RKO (cell line): ENCODE data around the gene ADARB2.

ENCODE experiments used
- DNase-seq: peaks from one replicate; pipeline ENCODE4 v3.0.0-alpha.2; 2016; ENCODE audit warnings: low spot score

The ADARB2 gene

DNA sequence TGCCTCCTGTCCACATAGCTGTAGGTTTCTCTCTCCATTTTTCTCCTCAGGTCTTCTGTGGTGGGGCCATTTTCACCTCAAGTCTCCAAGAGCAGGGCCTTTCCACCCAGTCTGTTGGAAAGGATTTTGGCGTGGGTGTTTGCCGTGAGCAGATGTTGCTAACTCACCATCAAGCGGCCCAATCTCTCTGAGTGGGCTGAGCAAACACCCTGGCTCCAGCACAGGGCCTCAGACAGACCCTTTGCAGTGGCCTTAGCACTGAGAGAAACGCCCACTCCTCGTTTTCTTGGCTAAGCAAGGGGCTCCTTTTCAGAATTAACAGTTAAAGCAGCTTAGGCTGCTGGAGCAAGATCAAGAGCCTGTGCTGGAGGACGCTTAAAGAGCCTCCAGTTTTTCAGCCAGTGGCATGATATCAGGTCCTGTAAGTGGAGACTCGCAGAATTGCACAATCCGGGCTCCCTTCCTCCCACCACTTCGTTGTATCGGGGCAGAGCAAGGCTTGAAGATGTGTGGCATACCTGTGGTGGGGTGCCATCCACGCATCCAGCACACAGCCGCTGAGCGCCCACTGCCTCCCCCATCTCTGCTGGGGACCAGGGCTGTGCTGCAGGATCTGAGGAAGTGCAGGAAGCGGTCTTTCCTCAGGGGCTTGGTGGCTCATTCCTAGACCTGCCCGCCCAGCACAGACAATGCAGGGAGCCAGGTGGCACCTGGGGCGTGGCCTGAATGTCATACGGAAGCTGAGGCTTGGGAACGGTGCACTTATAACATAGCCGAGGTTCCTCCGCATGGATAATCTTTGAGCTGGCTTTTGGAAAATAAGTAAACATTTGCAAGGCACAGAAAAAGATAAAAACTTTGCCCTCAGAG, 142.7 kb downstream of the ADARB2 start:
- DNase-seq: no peak

DNA sequence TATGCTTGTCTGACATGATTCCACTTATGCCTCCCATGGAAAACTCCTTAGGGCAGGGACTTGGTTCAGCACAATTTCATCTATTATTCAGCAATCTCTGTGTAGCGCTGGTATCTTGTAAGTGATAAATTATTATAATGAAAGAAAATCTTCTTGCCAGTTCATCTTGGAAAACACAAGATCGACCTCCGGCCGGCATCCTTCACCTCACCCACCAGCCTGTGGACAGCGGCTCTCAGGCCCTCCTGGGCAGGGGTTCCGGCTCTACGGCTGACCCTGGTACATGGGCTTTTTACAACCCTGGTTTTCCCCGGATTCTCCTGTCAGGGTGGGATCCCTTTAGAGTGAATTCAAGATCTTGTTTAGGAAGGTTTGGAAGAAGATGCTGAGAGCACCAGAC, 145.6 kb downstream of the ADARB2 start:
- no peak for DNase-seq

DNA sequence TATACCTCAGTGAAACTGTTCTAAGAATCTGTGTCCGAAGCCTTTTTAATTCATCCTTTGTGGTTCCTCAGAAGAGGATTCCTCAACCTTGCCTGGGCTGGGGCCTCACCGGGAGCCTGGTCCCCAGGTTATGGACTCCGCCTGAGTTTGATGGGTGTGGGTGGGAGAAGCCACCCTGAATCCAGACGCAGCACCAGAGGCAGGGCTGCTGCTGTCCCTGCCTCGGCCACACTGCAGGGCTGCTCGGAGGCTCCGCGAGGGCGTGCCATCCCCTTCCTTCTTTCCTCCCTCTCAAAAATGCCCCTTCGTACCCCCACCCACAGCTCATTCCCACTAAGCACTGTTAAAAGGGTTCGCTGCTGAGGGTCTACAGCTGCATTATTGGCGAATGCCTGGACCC, 146.3 kb downstream of the ADARB2 start:
- no peak for DNase-seq

DNA sequence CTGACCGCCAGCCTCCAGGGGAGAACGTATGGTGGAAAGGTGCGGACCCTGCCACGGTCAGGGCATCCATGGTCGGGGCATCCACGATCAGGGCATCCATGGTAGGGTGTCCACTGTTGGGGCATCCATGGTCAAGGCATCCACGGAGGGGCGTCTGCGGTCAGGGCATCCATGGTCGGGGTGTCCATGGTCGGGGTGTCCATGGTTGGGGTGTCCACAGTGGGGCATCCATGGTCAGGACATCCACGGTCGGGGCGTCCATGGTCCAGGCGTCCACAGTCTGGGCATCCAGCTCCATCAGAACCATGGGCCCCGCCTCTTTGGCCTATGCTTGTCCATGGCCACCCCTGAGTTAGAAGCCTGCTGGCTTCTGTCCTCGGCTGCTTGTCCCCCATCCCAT, 148.1 kb downstream of the ADARB2 start:
- no peak for DNase-seq

DNA sequence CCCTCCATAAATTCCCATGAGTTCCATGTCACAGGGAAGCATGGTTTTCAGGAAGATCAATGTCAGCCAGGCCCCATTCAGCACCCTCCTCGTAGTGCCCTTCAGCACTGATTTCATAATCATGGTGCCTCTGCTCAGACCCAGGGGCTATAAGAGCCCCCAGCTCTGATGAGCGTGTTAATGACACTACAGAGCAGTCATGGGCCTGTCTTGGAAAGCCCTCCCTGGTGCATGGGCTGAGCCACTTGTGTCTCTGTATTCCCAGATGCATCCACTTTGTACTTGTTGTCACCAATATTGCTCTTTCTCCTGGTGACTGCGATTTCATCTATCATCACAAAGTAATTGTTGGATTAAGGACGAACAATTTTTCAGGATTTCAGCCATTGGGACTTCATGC, 154.6 kb downstream of the ADARB2 start:
- no peak for DNase-seq

DNA sequence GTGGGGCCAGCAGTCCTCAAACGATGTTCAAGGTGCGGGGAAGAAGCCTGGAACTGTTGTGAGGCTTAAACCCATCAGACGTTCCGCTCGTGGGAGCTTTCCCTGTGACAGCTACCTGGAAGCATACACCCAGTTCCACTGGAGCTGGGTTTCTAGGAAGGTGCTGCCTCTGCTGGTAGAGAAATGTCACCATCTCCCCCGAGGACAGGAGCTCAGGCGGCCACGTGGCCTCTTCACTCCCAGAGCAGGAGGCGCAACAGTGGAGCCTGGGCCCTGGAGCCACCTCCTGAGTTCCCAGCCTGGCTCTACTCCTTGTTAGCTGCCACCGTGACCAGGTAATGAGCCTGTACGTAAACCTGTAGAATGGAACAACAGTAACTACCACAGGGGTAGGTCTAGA, 156.1 kb downstream of the ADARB2 start:
- DNase-seq: no peak

DNA sequence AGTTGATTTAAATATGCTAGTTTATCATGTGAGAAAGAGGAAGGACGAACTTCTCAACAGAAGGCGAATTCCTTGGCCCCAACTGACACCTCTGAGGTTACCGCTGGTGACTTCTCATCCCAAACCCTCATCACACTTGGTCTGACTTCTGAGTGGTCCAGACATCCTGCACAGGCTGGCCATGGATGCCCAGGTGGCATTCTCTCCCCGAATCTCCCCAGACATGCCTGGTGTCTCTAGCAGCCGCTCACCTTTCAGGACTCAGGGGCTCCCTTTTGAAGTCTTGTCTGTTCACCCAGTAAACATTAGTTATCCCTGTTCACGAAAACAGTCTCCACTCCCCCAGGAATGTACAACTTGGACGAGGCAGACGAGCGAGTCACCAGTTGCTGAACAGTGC, 157.7 kb downstream of the ADARB2 start:
- DNase-seq: no peak

DNA sequence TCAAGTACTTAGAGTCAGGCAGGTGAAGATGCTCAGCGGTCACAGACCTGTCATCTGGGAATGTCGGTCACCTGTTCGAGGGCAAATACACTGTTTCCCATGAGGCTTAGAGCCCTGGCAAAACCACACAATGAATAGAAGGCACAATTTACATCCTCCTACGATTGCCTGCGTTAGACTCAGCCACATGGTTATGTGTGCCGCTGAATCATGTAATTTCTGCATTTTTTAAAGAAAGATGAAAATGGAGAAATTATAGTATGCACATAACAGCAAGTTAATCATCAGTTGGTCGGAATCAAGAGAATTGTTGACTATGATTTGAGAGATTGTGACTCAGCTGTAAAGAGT, 158.2 kb downstream of the ADARB2 start:
- DNase-seq: no peak

DNA sequence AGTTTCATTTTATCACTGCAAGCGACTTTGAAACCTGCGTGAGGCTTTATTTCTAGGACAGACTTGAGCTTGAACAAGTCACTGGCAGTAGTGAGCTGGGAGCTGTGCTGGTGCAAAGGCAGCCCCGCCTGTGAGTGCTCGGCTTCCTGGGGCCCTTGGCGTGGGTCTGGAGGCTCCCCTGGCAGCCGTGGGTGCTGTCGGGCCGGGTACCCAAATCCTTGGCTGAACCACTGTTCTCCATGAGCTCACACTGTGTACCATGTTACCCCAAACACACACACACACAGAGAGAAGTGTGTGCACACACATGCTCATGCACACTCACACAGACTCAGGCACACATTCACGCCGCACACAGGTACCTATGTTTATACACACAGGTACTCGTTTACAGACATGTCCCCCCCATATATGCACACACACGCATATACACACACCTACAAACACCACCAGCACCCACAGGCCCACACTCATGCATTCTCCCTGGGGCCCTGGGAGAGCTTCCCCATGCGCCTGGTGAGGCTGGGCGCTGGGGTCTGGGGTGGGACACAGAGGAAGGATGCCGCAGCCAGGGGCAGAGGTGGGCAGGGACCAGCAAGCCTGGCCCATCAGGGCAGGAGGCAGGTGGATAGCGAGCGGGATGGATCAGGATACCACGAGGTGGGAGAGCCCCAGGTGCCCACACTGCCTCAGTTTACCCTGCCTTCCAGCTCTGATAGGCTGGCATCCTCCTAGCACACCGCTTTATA, 158.8 kb downstream of the ADARB2 start:
- no peak for DNase-seq

DNA sequence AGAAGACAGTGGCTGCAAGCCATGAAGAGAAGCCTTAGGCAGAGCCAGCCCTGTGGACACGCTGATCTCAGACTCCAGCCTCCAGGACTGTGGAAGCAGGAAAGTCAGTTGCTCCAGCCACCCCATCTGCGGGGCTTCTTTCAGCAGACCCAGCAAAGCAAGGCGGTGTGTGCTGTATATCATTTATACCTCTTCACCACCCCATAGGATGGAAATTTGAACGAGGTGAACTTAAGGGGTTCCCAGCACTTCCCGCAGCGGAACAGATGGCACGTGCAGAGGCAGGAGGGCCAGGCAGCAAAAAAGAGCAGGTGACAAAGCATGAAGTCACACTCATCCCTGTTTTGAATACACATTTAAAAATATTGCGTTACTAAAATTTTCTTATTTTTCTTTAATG, 159.4 kb downstream of the ADARB2 start:
- DNase-seq: no peak

DNA sequence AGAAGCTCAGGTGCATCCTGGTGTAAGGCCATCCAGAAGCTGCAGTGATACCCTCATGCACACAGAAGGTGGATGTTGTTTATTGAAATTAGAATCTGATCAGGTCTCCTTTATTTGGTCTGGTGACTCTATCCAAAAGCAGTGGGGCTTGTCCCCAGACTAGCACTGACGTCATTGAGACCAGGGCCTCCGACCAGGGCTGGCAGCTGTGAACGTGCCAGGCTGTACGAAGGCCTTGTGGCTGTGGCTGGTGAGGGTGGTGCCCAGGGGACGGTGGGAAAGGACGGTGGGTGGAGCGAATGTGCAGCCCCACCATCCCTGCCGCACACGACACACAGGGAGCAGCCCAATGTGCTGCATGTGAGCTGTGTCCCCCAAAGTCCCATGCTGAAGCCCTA, 160.0 kb downstream of the ADARB2 start:
- DNase-seq: no peak

DNA sequence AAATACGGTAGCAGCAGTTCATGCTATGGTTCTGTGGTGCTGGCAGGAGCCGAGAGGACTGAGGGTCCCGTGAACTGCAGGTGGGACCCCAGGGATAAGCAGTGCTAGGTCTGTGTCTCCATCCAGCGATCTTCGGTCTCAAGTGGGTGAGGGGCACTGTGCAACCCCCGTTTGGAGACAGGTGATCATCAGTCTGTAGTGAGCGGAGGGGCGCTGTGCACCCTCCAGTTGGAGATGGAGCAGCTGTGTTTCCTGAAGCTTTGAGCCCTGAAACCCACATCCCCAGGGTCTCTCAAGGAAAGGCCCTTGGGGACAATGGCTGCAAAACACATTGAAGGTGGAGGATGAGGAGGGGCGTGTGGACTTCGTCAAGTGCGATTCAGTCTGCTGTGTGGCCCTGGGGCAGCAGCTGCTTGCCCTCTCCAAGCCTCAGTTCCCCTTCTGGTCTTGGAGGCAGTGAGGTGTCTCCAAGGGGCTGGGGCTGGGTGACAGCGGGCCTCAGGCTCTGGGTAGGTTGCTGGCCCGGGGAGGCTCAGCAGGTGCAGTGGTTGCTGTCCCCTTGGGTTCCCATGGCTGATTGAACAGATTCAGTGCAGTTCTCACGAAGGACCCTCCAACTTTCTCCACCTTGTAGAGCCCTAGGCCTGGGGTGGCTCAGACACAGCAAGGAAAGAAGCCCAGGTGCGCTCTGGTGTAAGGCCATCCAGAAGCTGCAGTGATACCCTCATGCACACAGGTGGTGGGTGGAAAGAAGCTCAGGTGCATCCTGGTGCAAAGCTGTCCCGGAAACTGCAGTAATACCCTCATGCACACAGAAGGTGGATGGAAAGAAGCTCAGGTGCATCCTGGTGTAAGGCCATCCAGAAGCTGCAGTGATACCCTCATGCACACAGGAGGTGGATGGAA, 160.6 kb downstream of the ADARB2 start:
- no peak for DNase-seq

DNA sequence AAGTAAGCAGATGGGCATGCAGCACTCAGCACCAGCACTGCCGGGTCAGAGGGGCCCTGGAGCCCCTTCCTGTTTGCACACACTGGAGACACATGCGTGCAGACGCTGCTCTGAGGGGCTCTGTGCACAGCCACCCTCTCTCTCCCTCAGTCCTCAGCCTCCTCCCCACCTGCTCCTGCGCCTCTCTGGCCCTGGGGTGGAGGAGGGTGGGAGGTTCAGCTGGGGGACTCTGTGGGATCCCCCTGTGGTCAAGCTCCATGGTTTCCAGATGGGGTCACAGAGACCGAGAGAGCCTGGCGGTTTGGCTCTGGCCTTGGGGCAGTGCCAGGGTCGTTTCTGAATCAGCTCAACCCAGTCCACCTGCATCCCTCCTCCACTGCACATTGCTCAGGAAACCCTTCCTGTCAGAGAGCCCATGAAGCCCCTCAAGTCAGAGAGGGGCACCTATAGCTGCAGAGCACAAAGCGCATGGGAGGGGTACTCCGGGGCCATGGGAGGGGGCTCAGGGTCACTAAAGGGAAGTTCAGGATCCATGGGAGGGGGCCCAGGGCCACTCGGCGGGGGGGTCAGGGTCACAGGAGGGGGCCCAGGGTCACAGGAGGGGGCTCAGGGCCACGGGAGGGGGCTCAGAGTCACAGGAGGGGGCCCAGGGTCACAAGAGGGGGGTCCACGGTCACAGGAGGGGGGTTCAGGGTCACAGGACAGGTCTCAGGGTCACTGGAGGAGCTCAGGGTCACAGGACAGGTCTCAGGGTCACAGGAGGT, 161.7 kb downstream of the ADARB2 start:
- no peak for DNase-seq

DNA sequence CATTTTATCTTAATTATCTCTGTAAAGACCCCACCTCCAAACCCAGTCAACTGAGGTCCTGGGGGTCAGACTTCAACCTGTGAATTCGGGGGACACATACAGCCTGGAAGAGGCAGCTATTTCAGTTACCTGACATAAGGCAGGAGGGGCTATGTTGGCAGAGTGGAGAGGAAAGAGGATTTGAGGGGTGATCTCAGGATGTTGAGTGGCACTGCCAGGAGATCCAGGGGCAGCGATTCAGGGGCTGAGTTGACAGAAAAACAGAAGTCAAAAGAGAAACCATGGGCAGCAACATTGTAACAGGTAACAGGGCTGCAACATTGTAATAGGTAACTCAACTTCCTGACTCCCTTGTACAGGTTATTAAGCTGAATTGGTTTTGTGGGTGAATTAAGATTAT, 162.6 kb downstream of the ADARB2 start:
- no peak for DNase-seq

DNA sequence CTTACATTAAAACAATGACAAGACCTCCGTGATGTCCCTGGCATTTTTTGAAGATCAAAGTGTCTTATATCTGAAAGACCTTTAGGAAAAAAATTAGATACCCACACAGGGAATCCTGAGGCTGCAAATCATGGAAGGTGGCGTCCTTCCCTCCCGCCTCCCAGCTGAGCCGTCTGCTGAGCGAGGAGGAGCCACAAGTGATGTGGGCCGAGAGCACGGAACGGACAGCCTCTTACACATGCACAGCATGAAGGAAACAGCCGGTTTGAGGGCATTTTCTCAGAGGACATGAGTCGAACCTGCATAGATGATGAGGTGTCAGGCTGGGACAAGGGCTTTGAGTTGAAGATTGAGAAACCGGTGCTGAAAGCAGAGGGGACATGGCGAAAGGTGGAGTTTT, 163.3 kb downstream of the ADARB2 start:
- DNase-seq: no peak

DNA sequence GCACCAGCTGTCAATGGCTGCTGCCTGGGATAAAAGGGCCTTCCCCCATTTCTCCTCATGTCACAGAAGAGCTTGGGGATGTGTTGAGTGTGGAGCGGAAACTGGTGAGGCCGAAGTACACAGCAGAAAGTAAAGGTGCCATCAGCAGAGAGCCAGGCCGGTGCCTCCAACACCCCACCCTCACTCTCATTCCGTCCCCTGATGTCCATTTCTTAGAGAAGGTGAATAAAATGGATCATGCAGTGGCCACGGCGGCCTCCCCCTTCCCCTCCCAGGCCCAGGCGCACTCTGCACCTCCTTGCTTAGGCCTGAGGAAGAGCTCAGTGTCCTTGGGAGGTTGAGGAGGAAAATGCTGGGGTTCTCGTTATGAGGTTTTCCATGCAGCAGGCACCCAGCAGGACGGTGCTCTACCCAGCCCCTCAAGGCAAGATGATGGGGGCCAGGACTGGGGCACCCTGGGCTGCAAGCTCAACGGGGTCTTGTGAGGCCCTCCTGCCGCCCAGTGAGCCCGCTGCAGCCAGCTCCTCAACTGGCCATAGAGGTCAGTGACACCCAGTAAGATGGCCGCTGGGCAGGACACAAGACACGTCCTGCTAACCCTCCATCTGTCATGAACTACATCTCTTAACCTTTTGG, 163.9 kb downstream of the ADARB2 start:
- DNase-seq: no peak

DNA sequence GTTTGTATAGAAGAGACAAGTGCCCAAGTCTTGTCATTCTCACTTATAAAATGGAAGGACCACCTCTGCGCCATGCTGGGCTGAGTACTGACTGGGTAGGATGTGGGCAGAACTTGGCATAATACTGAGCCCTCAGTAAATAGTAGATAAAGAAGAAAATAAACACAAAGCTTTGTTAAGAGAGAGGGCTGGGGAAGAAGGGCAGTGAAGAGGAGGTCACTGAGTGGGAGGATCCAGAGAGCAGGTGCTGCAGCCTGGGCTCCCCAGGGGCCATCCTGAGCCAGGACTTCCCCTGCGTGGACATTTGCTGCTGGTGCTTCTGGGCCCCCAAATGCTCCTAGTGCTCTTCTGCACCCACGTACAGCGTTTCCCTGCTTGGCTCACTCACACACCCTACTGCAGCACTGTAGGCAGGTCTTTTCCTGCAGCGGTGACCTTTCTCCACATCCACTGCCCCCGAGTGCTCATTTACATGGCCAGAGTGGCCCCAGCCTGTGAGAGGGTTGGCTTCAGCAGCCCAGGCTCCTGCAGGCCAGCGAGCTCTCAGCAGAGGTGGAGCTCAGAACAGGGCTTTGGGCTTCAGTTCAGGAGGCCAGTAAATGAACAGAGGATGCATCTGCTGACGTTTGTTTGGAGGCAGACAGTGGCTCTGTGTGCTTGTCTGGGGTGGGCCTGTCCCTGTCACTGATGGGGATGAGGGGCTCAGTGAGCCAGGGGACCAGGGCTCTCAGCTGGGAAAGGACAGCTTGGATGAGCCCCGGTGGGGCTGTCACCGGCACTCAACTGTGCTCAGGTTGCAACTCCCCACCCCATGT, 164.6 kb downstream of the ADARB2 start:
- DNase-seq: no peak

DNA sequence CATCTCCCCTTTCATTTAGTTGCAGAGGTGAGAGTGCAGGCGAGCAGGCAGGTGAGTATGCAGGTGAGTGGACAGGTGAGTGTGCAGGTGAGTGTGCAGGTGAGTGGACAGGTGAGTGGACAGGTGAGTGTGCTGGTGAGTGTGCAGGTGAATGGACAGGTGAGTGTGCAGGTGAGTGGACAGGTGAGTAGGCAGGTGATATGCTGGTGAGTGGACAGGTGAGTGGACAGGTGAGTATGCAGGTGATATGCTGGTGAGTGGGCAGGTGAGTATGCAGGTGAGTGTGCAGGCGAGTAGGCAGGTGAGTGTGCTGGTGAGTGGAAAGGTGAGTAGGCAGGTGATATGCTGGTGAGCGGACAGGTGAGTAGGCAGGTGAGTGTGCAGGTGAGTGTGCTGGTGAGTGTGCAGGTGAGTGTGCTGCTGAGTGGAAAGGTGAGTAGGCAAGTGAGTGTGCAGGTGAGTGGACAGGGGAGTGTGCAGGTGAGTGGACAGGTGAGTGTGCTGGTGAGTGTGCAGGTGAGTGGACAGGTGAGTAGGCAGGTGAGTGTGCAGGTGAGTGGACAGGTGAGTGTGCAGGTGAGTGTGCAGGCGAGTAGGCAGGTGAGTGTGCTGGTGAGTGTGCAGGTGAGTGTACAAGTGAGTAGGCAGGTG, 165.6 kb downstream of the ADARB2 start:
- DNase-seq: no peak

DNA sequence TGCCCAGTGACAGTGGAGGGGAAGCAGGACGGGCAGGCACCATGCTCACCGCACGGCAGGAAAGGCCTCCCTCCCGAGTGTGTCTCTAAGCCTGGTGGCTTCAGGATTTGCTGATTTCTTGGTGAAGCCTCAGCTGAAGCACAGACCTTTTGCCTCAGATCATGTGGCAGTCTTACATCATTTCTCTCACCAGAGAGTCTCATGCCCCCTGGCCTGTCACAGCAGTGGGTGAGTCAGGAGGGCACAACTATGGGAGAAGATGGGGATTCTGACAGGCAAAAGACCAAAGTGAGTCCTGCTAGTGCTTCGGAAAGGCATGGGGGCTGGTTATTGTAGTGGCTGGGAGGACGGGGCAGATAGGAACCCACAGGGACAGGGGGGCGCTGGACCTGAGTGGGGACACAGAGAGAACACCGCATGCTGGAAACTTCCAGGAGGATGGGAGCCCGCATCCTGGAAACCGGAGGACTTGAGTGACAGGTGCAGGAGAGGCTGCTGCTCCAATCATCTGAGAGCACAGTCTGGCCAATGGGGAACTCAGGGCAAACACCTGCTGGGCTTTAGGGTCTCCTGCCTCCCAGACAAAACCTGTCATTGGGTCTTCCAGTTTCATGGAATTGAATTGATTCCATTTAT, 166.8 kb downstream of the ADARB2 start:
- peak; percentile 37 for DNase-seq
